IMR-90 (cell line): Measurements from ENCODE around the gene MGRN1. TPM values are rescaled to one million over a fixed set of nuclear protein-coding genes. Genes with fewer than 3 reads are reported as not detected.

Experiments
- ATAC-seq: fragments of 200-7000 bp; cut with Tn5 transposase; 2 replicates; pipeline ENCODE4 v1.9.1; 2020; ENCODE audit warnings: low read depth, mild to moderate bottlenecking, moderate library complexity
- BruUV-seq: library from RNA; stranded (reverse); fragments of 400-500 nt; replicated peaks from 2 replicates; lab custom pipeline; 2021; lab: Mats Ljungman, UMichigan
- CTCF ChIA-PET: fragments of 300-600 bp; formaldehyde crosslinking; extraction: SDS; loops from one replicate; lab custom pipeline; 2021; ENCODE audit warnings: antibody characterized with exemption; lab: Yijun Ruan, JAX
- POLR2A ChIA-PET: fragments of 300-600 bp; sonication (Branson Sonifier 250); formaldehyde crosslinking; loops from one replicate; lab custom pipeline; 2022; ENCODE audit warnings: antibody characterized with exemption; ENCODE audit not compliant: unreplicated experiment; lab: Charles Lee
- DNase-seq: peaks from one replicate; pipeline ENCODE4 v3.0.0; 2013
- H2AFZ ChIP-seq: replicated peaks from 2 replicates; pipeline ENCODE3; 2013; ENCODE audit warnings: low read length, mild to moderate bottlenecking; ENCODE audit not compliant: poor library complexity
- H2AK5ac ChIP-seq: 2 replicates; pipeline ENCODE4 v1.6.1; 2013; ENCODE audit warnings: low read depth, low read length, inconsistent platforms
- H2AK9ac ChIP-seq: replicated peaks from 2 replicates; pipeline ENCODE3; 2013; ENCODE audit warnings: mild to moderate bottlenecking, low read depth, low read length, moderate library complexity; ENCODE audit not compliant: poor library complexity
- H2BK120ac ChIP-seq: 2 replicates; pipeline ENCODE4 v1.6.1; 2013; ENCODE audit warnings: low read depth, low read length, inconsistent platforms
- H2BK15ac ChIP-seq: 3 replicates; pipeline ENCODE4 v1.6.1; 2013; ENCODE audit warnings: low read depth, low read length, inconsistent platforms
- H2BK20ac ChIP-seq: 2 replicates; pipeline ENCODE4 v1.6.1; 2013; ENCODE audit warnings: low read depth, mild to moderate bottlenecking, inconsistent platforms, low read length, moderate library complexity
- H2BK5ac ChIP-seq: 2 replicates; pipeline ENCODE4 v1.6.1; 2013; ENCODE audit warnings: mild to moderate bottlenecking, low read depth, low read length, inconsistent platforms; ENCODE audit not compliant: poor library complexity, severe bottlenecking
- H3K14ac ChIP-seq: replicated peaks from 2 replicates; pipeline ENCODE4 v1.6.1; 2013; ENCODE audit warnings: low read depth, low read length, inconsistent platforms
- H3K18ac ChIP-seq: 2 replicates; pipeline ENCODE4 v1.6.1; 2013; ENCODE audit warnings: low read depth, low read length, control low read depth
- H3K23ac ChIP-seq: 2 replicates; pipeline ENCODE4 v1.6.1; 2013; ENCODE audit warnings: low read depth, low read length, inconsistent platforms
- H3K27ac ChIP-seq: 2 replicates; pipeline ENCODE4 v1.5.1; 2013; ENCODE audit warnings: mild to moderate bottlenecking, control low read depth, low read length; ENCODE audit not compliant: insufficient read depth
- H3K27me3 ChIP-seq: 2 replicates; pipeline ENCODE4 v1.6.1; 2013; ENCODE audit warnings: low read length; ENCODE audit not compliant: control insufficient read depth, insufficient read depth
- H3K36me3 ChIP-seq: 2 replicates; pipeline ENCODE4 v1.6.1; 2013; ENCODE audit warnings: low read length, mixed read lengths; ENCODE audit not compliant: control insufficient read depth, insufficient read depth
- H3K4ac ChIP-seq: 2 replicates; pipeline ENCODE4 v1.6.1; 2013; ENCODE audit warnings: low read depth, low read length, inconsistent platforms
- H3K4me1 ChIP-seq: 2 replicates; pipeline ENCODE4 v1.6.1; 2013; ENCODE audit warnings: low read length, mixed read lengths; ENCODE audit not compliant: control insufficient read depth, insufficient read depth
- H3K4me2 ChIP-seq: 2 replicates; pipeline ENCODE4 v1.6.1; 2013; ENCODE audit warnings: low read depth, mild to moderate bottlenecking, control low read depth, low read length, moderate library complexity
- H3K4me3 ChIP-seq: 2 replicates; pipeline ENCODE4 v1.5.1; 2013; ENCODE audit warnings: low read depth, mild to moderate bottlenecking, control low read depth, low read length, moderate library complexity; ENCODE audit not compliant: insufficient read depth
- H3K56ac ChIP-seq: 2 replicates; pipeline ENCODE4 v1.6.1; 2013; ENCODE audit warnings: low read length, inconsistent platforms; ENCODE audit not compliant: insufficient read depth; ENCODE audit errors: extremely low read depth
- H3K79me1 ChIP-seq, 2 experiments: 2 replicates each; pipeline ENCODE4 v1.6.1; 2013; ENCODE audit warnings: low read length in 2 of 2, inconsistent platforms in 1 of 2, low read depth in 1 of 2
- H3K9ac ChIP-seq: 2 replicates; pipeline ENCODE4 v1.6.1; 2013; ENCODE audit warnings: low read depth, low read length, control low read depth
- H3K9me1 ChIP-seq: 2 replicates; pipeline ENCODE4 v1.6.1; 2013; ENCODE audit warnings: low read length, inconsistent platforms; ENCODE audit not compliant: insufficient read depth
- H3K9me3 ChIP-seq: 2 replicates; pipeline ENCODE4 v1.6.1; 2013; ENCODE audit warnings: low read length; ENCODE audit not compliant: control insufficient read depth, insufficient read depth
- H4K20me1 ChIP-seq: 2 replicates; pipeline ENCODE4 v1.6.1; 2013; ENCODE audit warnings: low read length, inconsistent platforms; ENCODE audit not compliant: insufficient read depth
- H4K5ac ChIP-seq: 2 replicates; pipeline ENCODE4 v1.6.1; 2013; ENCODE audit warnings: mild to moderate bottlenecking, low read depth, low read length, control low read depth
- H4K8ac ChIP-seq, 2 experiments: 2 replicates each; pipeline ENCODE4 v1.6.1; 2013; ENCODE audit warnings: low read depth in 2 of 2, low read length in 2 of 2, control low read depth in 1 of 2, inconsistent platforms in 1 of 2
- H4K91ac ChIP-seq: 2 replicates; pipeline ENCODE4 v1.6.1; 2013; ENCODE audit warnings: low read depth, low read length, inconsistent platforms; ENCODE audit not compliant: insufficient read depth
- BHLHE40 ChIP-seq: fragments of 150-350 bp; IDR thresholded peaks from 2 replicates; pipeline ENCODE4 v1.6.1; 2016; ENCODE audit warnings: mild to moderate bottlenecking, low read depth, low read length
- CEBPB ChIP-seq: IDR thresholded peaks from 2 replicates; pipeline ENCODE4 v1.6.1; 2012; ENCODE audit warnings: low read depth, low read length, improper control_type of control experiment
- CHD1 ChIP-seq: IDR thresholded peaks from 2 replicates; pipeline ENCODE4 v1.6.1; 2012; ENCODE audit warnings: low read depth, low read length, improper control_type of control experiment
- FOS ChIP-seq: fragments of 150-350 bp; IDR thresholded peaks from 2 replicates; pipeline ENCODE4 v1.6.1; 2016; ENCODE audit warnings: low read depth, low read length
- MAFK ChIP-seq: IDR thresholded peaks from 2 replicates; pipeline ENCODE4 v1.6.1; 2012; ENCODE audit warnings: low read depth, low read length, improper control_type of control experiment
- MAZ ChIP-seq: IDR thresholded peaks from 2 replicates; pipeline ENCODE4 v1.6.1; 2012; ENCODE audit warnings: low read depth, mild to moderate bottlenecking, low read length, improper control_type of control experiment, moderate library complexity, borderline replicate concordance
- MXI1 ChIP-seq: IDR thresholded peaks from 2 replicates; pipeline ENCODE4 v1.6.1; 2012; ENCODE audit warnings: low read depth, mild to moderate bottlenecking, low read length, moderate library complexity, borderline replicate concordance
- NFE2L2 ChIP-seq: fragments of 150-350 bp; IDR thresholded peaks from 2 replicates; pipeline ENCODE4 v1.6.1; 2016; ENCODE audit warnings: low read depth, mild to moderate bottlenecking, low read length
- POLR2A ChIP-seq: IDR thresholded peaks from 2 replicates; pipeline ENCODE4 v1.6.1; 2012; ENCODE audit warnings: mild to moderate bottlenecking, low read depth, low read length
- RAD21 ChIP-seq: IDR thresholded peaks from 2 replicates; pipeline ENCODE4 v1.6.1; 2012; ENCODE audit warnings: low read length, improper control_type of control experiment
- RCOR1 ChIP-seq: IDR thresholded peaks from 2 replicates; pipeline ENCODE4 v1.6.1; 2012; ENCODE audit warnings: mild to moderate bottlenecking, low read length, improper control_type of control experiment; ENCODE audit not compliant: insufficient replicate concordance
- RFX5 ChIP-seq: IDR thresholded peaks from 2 replicates; pipeline ENCODE4 v1.8.0; 2012; ENCODE audit warnings: low read depth, mild to moderate bottlenecking, low read length, moderate library complexity
- SMC3 ChIP-seq: fragments of 150-350 bp; IDR thresholded peaks from 2 replicates; pipeline ENCODE4 v1.6.1; 2016; ENCODE audit warnings: low read depth, mild to moderate bottlenecking, antibody characterized with exemption, low read length, moderate library complexity
- USF2 ChIP-seq: fragments of 150-350 bp; IDR thresholded peaks from 2 replicates; pipeline ENCODE4 v1.6.1; 2017; ENCODE audit warnings: mild to moderate bottlenecking, antibody characterized with exemption, low read length, low read depth
- WGBS, 2 experiments: methylation state at CpG; one replicate each; pipeline versions ENCODE4 v1.1.5 to v1.1.7; 2013; ENCODE audit warnings: missing lambda C conversion rate in 2 of 2; ENCODE audit not compliant: insufficient read length in 1 of 2; ENCODE audit errors: extremely low coverage in 2 of 2; 5-methylcytosine and 5-hydroxymethylcytosine counted together
- dilution Hi-C: fragments of 300-500 bp; cut with HindIII; formaldehyde crosslinking; loops from one replicate; pipeline ENCODE4 v1.14.3; 2018; ENCODE audit warnings: low sequenced_read_pairs; ENCODE audit not compliant: unreplicated experiment
- in situ Hi-C: fragments of 300-500 bp; cut with MboI; formaldehyde crosslinking; loops from 3 replicates; pipeline ENCODE4 v1.14.3; 2019; ENCODE audit warnings: low sequenced_read_pairs, inconsistent platforms, mixed read lengths
- intact Hi-C: fragments of 100-400 bp; cut with micrococcal nuclease; formaldehyde crosslinking; loops from 2 replicates; pipeline ENCODE4 v1.10.0; 2022
- polyA plus RNA-seq, 3 experiments: library from polyadenylated mRNA; depleted of rRNA; stranded (reverse); fragments of >200 nt; gene quantifications; 2 replicates each; pipeline ENCODE4 v1.2.3, GENCODE V29; 2012; ENCODE audit warnings: low replicate concordance in 1 of 3
- total RNA-seq: library from RNA; depleted of rRNA; stranded (reverse); fragments of >200 nt; gene quantifications from 2 replicates; pipeline ENCODE4 v1.2.3, GENCODE V29; 2012
- TF ChIP-seq, protein P1 (sequence below): conservative IDR thresholded peaks from 2 replicates; pipeline ENCODE4 v1.5.1; 2012; ENCODE audit warnings: mild to moderate bottlenecking, low read depth, low read length, improper control_type of control experiment
- TF ChIP-seq, protein P2 (sequence below): fragments of 150-350 bp; IDR thresholded peaks from 2 replicates; pipeline ENCODE4 v1.6.1; 2016; ENCODE audit warnings: low read depth, mild to moderate bottlenecking, low read length, moderate library complexity, borderline replicate concordance

Gene MGRN1
- total and polyA plus RNA-seq, 2 of the 4 experiments (the other 2 are of a cell fraction), result 11.7 to 32.7 TPM

- Histone ChIP-seq H3K4ac (no peak overlapping the region), H4K91ac (no peak overlapping the region), H3K56ac (no peak overlapping the region), H3K27ac (no peak overlapping the region), H3K9me3 (peaks cover 14% of the 10 kb centered on the region), H3K14ac (no peak overlapping the region), H3K23ac (no peak overlapping the region), H3K9me1 (no peaks in the 10 kb centered on the region), H3K18ac (no peak overlapping the region), H3K4me2 (no peak overlapping the region), H2BK120ac (no peak overlapping the region), H2BK5ac (no peak overlapping the region), H3K27me3 (peaks cover 46% of the 10 kb centered on the region), H2AK9ac (no peak overlapping the region), H2BK15ac (no peak overlapping the region), H3K4me1 (no peaks in the 10 kb centered on the region), H4K5ac (no peak overlapping the region), H2BK20ac (no peak overlapping the region), H3K79me1 (no peaks in the 10 kb centered on the region), H3K4me3 (no peak overlapping the region), H2AK5ac (no peak overlapping the region), H3K9ac (no peak overlapping the region), H2AFZ (no peak overlapping the region), H3K36me3 (no peaks in the 10 kb centered on the region), H4K20me1 (no peaks in the 10 kb centered on the region), H4K8ac (no peak overlapping the region)
- dilution Hi-C loops (no loop called here), in situ Hi-C loops (no loop called here), intact Hi-C loops (no loop called here)
- no CpG with 5 or more reads among the region's 6 CpGs for WGBS, 2 experiments
- ATAC-seq (no peak), DNase-seq (no peak)
- no peak for TF ChIP-seq CHD1
- TF ChIP-seq MAFK, result no peak
- no peak for TF ChIP-seq RAD21
- no peak for TF ChIP-seq RCOR1
- TF ChIP-seq, protein P1, sequence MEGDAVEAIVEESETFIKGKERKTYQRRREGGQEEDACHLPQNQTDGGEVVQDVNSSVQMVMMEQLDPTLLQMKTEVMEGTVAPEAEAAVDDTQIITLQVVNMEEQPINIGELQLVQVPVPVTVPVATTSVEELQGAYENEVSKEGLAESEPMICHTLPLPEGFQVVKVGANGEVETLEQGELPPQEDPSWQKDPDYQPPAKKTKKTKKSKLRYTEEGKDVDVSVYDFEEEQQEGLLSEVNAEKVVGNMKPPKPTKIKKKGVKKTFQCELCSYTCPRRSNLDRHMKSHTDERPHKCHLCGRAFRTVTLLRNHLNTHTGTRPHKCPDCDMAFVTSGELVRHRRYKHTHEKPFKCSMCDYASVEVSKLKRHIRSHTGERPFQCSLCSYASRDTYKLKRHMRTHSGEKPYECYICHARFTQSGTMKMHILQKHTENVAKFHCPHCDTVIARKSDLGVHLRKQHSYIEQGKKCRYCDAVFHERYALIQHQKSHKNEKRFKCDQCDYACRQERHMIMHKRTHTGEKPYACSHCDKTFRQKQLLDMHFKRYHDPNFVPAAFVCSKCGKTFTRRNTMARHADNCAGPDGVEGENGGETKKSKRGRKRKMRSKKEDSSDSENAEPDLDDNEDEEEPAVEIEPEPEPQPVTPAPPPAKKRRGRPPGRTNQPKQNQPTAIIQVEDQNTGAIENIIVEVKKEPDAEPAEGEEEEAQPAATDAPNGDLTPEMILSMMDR, result no peak
- no peak for TF ChIP-seq SMC3
- no peak for TF ChIP-seq POLR2A
- no peak for TF ChIP-seq USF2
- TF ChIP-seq NFE2L2, result no peak
- TF ChIP-seq BHLHE40, result no peak
- no peak for TF ChIP-seq RFX5
- TF ChIP-seq MXI1, result no peak
- TF ChIP-seq, protein P2, sequence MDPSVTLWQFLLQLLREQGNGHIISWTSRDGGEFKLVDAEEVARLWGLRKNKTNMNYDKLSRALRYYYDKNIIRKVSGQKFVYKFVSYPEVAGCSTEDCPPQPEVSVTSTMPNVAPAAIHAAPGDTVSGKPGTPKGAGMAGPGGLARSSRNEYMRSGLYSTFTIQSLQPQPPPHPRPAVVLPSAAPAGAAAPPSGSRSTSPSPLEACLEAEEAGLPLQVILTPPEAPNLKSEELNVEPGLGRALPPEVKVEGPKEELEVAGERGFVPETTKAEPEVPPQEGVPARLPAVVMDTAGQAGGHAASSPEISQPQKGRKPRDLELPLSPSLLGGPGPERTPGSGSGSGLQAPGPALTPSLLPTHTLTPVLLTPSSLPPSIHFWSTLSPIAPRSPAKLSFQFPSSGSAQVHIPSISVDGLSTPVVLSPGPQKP, result no peak
- no peak for TF ChIP-seq MAZ
- TF ChIP-seq FOS, result no peak
- no peak for TF ChIP-seq CEBPB
- POLR2A ChIA-PET, result no interaction called here
- CTCF ChIA-PET, result no interaction called here
- no TSS peak for BruUV-seq
Measured at GRCh38 chr16:4588961-4589360, 35.7 kb upstream of the MGRN1 start.
